GM21423 (cell line): Measurements from ENCODE around the gene UNC79.
"Not testable (repeated sequence)": the region's sequence is repeated elsewhere in the genome, so short reads cannot be mapped to it uniquely, and the experiment has no call there.

ENCODE experiments used
- ATAC-seq: cut with Tn5 transposase; IDR thresholded peaks from one replicate; pipeline ENCODE4 v1.9.1; 2021; ENCODE audit warnings: mild to moderate bottlenecking, moderate library complexity; ENCODE audit not compliant: unreplicated experiment

The UNC79 gene

DNA sequence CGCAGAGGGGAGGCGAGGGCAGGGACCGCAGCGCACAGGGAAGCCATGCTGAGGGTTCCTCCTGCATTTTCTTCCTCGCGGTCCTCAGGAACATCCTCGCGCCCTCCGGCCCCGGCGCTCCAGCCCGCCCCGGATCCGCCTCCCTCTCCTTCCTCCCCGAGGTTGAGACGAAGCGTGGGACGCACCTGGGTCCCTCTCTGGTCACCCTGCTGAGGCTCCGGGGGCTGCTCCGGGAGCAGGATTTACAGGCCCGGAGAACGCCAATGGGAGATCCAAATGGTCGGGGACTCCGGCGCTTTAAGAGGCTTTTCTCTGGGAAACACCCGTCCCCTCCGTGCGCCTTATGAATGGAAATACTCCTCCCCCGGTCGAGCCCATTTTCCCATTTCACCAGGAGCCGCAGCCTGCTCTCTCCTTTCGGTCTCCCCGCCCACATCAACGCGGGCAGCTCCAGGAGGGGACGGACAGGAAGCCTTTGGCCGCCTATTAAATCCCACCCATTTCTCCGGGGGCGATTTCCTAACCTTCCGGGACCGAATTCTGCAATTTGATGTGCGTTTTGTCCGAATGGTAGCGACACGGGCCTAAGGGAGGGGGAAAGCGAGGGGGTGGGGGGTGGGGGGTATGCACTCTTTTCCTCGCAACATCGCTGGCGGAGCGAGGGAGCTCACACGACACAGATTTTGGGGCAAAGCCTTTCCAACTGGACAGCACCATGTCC, at the start of gene UNC79:
UNC79 (plus strand) TSS at position 625 of the 721 bp plus-strand sequence; CDS start at position 716, 91 bp downstream.
- ATAC-seq = no peak

- ATAC-seq = peak; percentile 56
Observed at GRCh38 chr14:93381644-93382043, 49.1 kb upstream of the UNC79 start.

DNA sequence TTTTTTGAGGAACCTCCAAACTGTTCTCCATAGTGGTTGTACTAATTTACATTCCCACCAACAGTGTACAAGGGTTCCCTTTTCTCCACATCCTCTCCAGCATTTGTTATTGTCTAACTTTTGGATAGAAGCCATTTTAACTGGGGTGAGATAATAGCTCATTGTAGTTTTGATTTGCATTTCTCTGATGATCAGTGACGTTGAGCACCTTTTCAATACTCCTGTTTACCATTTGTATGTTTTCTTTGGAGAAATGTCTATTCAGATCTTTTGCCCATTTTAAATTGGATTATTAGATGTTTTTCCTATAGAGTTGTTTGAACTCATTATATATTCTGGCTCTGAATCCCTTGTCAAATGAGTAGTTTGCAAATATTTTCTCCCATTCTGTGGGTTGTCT, 46.5 kb upstream of the UNC79 start:
- ATAC-seq = not testable (repeated sequence)

- ATAC-seq = no peak
Observed at GRCh38 chr14:93395231-93395630, 35.5 kb upstream of the UNC79 start.

DNA sequence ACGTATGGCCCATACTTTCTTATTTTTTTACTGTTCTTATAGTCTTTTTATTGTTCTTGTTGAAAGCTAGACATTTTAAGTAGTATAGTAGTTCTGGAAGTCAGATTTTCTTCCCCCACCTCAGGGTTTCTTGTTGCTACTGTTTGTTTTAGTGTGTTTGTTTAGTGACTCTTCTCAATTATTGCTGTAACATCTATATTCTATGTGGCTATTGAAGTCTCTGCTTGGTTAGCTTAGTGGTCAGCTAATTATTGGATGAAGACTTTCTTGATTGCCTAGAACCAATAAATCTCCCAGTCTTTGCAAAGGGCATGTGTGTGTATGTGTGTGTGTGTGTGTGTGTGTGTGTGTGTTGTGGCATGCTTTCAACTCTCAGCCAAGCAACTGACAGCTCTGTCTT, 34.3 kb upstream of the UNC79 start:
- no peak for ATAC-seq

- no peak for ATAC-seq
Observed at GRCh38 chr14:93398491-93398890, 32.2 kb upstream of the UNC79 start.

GRCh38 chr14:93402951-93403350, 27.8 kb upstream of the UNC79 start:
- no peak for ATAC-seq

- no peak for ATAC-seq
Observed at GRCh38 chr14:93410021-93410420, 20.7 kb upstream of the UNC79 start.

DNA sequence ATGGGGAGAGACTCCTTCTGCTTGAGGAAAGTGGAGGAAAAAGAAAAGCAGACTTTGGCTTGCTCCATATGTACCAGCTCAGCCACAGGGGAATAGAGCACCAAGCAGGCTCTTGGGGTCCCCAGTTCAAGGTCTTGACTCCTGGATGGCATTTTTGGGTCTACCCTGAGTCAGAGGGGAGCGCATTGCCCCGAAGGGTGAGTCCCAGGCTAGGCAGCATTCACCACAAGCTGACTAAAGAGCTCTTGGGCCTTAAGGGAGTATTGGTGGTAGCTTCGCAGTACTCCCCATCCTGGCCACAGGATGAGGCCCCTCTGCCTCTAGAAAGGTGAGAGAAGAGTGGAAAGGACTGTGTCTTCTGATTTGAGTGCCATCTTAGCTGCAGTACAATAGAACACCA, 19.8 kb upstream of the UNC79 start:
- no peak for ATAC-seq

DNA sequence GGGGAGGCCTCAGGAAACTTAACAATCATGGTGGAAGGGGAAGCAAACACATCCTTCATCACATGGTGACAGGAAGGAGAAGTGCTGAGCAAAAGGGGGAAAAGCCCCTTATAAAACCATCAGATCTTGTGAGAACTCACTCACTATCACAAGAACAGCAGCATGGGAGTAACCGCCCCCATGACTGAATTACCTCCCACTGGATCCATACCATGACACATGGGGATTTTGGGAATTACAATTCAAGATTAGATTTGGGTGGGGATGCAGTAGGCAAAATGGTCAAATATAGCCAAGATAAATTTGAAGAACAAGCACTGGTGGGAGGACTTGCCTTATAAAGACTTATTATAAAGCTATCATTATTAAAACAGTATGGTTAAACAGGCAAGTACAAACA, 5.6 kb upstream of the UNC79 start:
- not testable (repeated sequence) for ATAC-seq

DNA sequence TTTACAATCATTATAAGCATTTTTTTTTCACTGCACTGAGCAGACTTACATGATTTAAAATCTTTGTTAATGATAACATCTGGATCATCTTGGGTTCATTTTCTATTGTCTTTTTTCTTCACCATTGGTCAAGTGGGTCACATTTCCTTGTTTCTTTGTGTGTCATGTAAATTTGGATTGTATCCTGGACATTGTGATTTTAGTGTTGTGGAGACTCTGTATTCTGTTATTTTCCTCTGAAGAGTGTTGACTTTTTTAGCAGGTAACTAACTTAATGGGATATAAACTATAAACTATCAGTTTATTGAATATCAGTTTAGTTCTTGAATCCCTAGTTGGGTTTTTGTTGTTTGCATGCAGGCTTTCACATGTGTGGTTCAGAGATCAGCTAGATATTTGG, 4.0 kb upstream of the UNC79 start:
- no peak for ATAC-seq

GRCh38 chr14:93431036-93431670, 414 bp downstream of the UNC79 start:
- no peak for ATAC-seq

DNA sequence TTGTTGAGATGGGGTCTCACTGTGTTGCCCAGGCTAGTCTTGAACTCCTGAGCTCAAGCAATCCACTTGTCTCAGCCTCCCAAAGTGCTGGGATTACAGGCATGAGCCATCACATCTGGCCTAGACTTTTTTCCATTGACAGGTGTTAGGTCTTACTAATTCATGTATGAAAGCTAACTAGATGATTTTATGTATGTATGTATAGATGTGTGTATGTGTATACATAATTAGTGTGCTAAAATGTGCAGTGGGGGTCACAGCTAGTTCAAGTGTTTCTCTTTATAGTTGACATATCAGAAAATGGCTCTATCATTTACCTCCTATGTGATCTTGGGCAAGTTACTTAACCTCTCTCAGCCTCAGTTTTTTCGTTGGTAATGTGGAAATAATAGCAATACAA, 23.5 kb downstream of the UNC79 start:
- no peak for ATAC-seq

DNA sequence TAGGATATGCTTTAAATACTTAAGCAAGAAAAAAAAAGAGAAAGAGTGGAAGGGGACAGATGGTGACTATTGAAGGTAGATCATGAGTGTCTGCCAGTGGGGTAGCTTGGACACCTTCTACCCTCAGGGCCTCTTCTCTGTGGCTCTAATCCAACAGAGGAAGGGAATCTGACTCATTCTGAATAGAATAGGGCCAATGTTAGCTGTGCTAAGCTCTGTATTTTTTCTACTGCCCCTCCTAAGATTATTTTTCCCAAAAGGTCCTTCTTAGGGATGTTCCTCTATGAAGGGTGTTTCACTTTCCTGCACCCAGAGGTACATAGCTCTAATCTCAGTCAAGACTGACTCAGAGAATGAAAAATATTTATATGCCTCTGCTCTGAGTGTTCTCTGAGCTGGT, 25.6 kb downstream of the UNC79 start:
- no peak for ATAC-seq

- ATAC-seq = no peak
Observed at GRCh38 chr14:93458234-93458633, 27.5 kb downstream of the UNC79 start.

GRCh38 chr14:93462479-93462878, 31.7 kb downstream of the UNC79 start:
- ATAC-seq = no peak

- ATAC-seq = no peak
Observed at GRCh38 chr14:93464271-93464670, 33.5 kb downstream of the UNC79 start.

GRCh38 chr14:93475471-93475870, 44.7 kb downstream of the UNC79 start:
- no peak for ATAC-seq

DNA sequence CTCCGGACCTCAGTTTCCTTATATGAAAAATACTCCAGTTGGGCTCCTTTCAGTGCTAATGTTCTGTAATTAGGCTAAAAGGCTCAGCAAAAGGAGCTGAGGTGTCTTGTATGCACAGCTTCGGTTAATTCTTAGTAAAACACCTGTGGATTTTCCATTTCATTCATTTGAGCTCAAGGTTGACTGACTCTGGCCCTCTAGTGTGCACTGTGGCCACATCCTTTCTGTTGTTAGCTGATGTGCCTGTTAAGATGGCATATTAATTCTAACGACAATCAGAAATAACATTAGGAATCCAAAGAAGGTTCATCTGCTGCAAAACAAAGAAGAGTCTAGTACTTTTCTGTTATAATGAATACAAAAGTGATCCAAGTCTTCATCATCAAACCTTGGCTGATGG, 45.6 kb downstream of the UNC79 start:
- ATAC-seq = no peak

DNA sequence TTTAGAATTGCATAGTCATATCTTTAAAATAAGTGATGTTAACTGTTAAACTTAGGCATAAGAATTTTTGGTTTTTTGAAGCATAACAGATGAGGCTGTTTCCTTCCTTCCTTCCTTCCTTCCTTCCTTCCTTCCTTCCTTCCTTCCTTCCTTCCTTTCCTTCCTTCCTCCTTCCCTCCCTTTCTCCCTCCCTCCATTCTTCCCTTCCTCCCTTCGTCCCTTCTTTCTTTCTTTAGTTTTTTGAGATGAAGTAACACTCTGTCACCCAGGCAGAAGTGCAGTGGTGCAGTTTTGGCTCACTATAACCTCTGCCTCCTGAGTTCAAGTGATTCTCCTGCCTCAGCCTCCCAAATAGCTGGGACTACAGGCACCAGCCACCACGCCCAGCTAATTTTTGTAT, 48.3 kb downstream of the UNC79 start:
- ATAC-seq = not testable (repeated sequence)

- ATAC-seq = no peak
Observed at GRCh38 chr14:93480867-93481266, 50.1 kb downstream of the UNC79 start.

DNA sequence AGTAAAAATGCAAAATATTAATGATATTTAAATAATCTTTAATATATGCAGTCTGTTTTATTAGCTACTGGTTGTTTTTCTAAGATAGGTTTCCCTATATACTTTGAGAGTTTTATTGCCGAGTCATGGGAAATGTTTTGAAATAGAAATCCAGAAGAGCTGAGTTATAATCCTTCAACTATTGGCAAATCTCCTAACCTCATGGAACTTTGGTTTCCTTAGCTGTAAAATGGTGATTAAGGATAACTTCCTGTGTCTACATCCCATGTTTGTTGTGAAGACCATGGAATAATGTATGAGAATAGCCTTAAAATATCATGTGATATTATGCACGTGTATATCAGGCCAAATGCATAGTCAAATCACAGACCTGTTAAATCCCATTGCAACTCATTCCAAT, 51.0 kb downstream of the UNC79 start:
- ATAC-seq = no peak

GRCh38 chr14:93490001-93490400, 59.3 kb downstream of the UNC79 start:
- ATAC-seq = no peak
